HepG2 (cell line): Measurements from ENCODE around the gene TIA1. TPM values are rescaled to one million over a fixed set of nuclear protein-coding genes. Genes with fewer than 3 reads are reported as not detected.

ENCODE experiments used
- ATAC-seq: fragments of 200-7000 bp; cut with Tn5 transposase; 3 replicates; pipeline ENCODE4 v1.9.1; 2020; ENCODE audit warnings: mild to moderate bottlenecking, moderate library complexity
- BruUV-seq: library from RNA; stranded (reverse); fragments of 400-500 nt; replicated peaks from 2 replicates; lab custom pipeline; 2021; lab: Mats Ljungman, UMichigan
- CTCF ChIA-PET: fragments of 300-600 bp; formaldehyde crosslinking; extraction: SDS; loops from one replicate; lab custom pipeline; 2021; ENCODE audit warnings: low total read pairs, inconsistent platforms, low intra/inter-chr PET ratio; lab: Yijun Ruan, JAX
- POLR2A ChIA-PET: fragments of 350-600 bp; sonication (Branson Sonifier 250); formaldehyde crosslinking; loops from one replicate; lab custom pipeline; 2020; ENCODE audit warnings: antibody characterized with exemption, inconsistent platforms; lab: Yijun Ruan, JAX
- DNase-seq: peaks from one replicate; pipeline ENCODE4 v3.0.0-alpha.2; 2015; ENCODE audit warnings: low spot score
- FAIRE-seq: peaks from 3 replicates; lab custom pipeline; 2011; peaks lifted over from hg19 to GRCh38; lab: Jason Lieb, UNC
- H2AFZ ChIP-seq: one replicate; pipeline ENCODE4 v1.6.1; 2011; ENCODE audit warnings: low read length, inconsistent platforms
- H3K27ac ChIP-seq: fragments of 300-600 bp; 3 replicates; pipeline ENCODE4 v1.8.0; 2011; ENCODE audit warnings: mixed run types, mild to moderate bottlenecking, mixed read lengths, low read length, inconsistent platforms; ENCODE audit not compliant: insufficient read depth; ENCODE audit errors: extremely low read length
- H3K27me3 ChIP-seq, 2 experiments: fragments of 200-600 bp in 1 of 2; 2 replicates in 1 of 2; 3 replicates in 1 of 2; pipeline versions ENCODE4 v1.6.0 to v1.8.0; 2011; ENCODE audit warnings: low read length in 2 of 2, mild to moderate bottlenecking in 2 of 2, moderate library complexity in 2 of 2, inconsistent platforms in 1 of 2; ENCODE audit not compliant: insufficient read depth in 2 of 2, control insufficient read depth in 1 of 2
- H3K36me3 ChIP-seq, 2 experiments: fragments of 200-600 bp in 1 of 2; replicated peaks in 1 of 2; 2 replicates in 1 of 2; 3 replicates in 1 of 2; pipeline versions ENCODE4 v1.5.1 to v1.8.0; 2011; ENCODE audit warnings: low read length in 2 of 2, inconsistent platforms in 1 of 2; ENCODE audit not compliant: insufficient read depth in 2 of 2, control insufficient read depth in 1 of 2
- H3K4me1 ChIP-seq: 2 replicates; pipeline ENCODE4 v1.5.1; 2012; ENCODE audit warnings: low read length, inconsistent platforms; ENCODE audit not compliant: insufficient read depth
- H3K4me2 ChIP-seq: 2 replicates; pipeline ENCODE4 v1.6.0; 2011; ENCODE audit warnings: low read depth, low read length, inconsistent platforms
- H3K4me3 ChIP-seq, 3 experiments: fragments of 200-600 bp in 1 of 3; sonication (generic), shearing (Covaris generic) in 1 of 3; replicated peaks in 1 of 3; 2 replicates each; pipeline ENCODE4 v1.5.1; 2011 to 2016; ENCODE audit warnings: low read length in 3 of 3, inconsistent platforms in 2 of 3, low read depth in 2 of 3, mild to moderate bottlenecking in 2 of 3, control low read depth in 1 of 3, mixed read lengths in 1 of 3; ENCODE audit not compliant: insufficient read depth in 1 of 3
- H3K79me2 ChIP-seq: one replicate; pipeline ENCODE4 v1.6.1; 2011; ENCODE audit warnings: low read length, inconsistent platforms; ENCODE audit not compliant: insufficient read depth
- H3K9ac ChIP-seq: 2 replicates; pipeline ENCODE4 v1.6.0; 2011; ENCODE audit warnings: mild to moderate bottlenecking, low read depth, low read length, inconsistent platforms; ENCODE audit not compliant: insufficient read depth
- H3K9me3 ChIP-seq: 2 replicates; pipeline ENCODE4 v1.5.1; 2012; ENCODE audit warnings: mild to moderate bottlenecking, low read length
- H4K20me1 ChIP-seq: 2 replicates; pipeline ENCODE4 v1.6.0; 2011; ENCODE audit warnings: inconsistent platforms, mild to moderate bottlenecking, low read length, moderate library complexity; ENCODE audit not compliant: insufficient read depth
- ELF4 ChIP-seq: sonication (generic); formaldehyde crosslinking; IDR thresholded peaks from 2 replicates; pipeline ENCODE4 v1.5.0; 2020; ENCODE audit warnings: missing genetic modification reagents, mild to moderate bottlenecking, moderate library complexity, borderline replicate concordance
- GMEB2 ChIP-seq: IDR thresholded peaks from 2 replicates; pipeline ENCODE4 v1.6.1; 2016; ENCODE audit warnings: missing biosample characterization, missing genetic modification reagents, low read depth
- KIAA2018 ChIP-seq: sonication (generic); formaldehyde crosslinking; IDR thresholded peaks from 2 replicates; pipeline ENCODE4 v1.5.0; 2020; ENCODE audit warnings: mild to moderate bottlenecking, missing genetic modification reagents, borderline replicate concordance
- PREB ChIP-seq: sonication (generic); formaldehyde crosslinking; IDR thresholded peaks from 2 replicates; pipeline ENCODE4 v1.4.0; 2020; ENCODE audit warnings: missing genetic modification reagents
- ZNF256 ChIP-seq: sonication (generic); formaldehyde crosslinking; conservative IDR thresholded peaks from 2 replicates; pipeline ENCODE4 v1.4.0; 2020; ENCODE audit warnings: missing genetic modification reagents
- ZNF784 ChIP-seq: sonication (generic); formaldehyde crosslinking; IDR thresholded peaks from 2 replicates; pipeline ENCODE4 v1.5.1; 2020; ENCODE audit warnings: missing genetic modification reagents, mild to moderate bottlenecking, borderline replicate concordance
- WGBS: methylation state at CpG from one replicate; pipeline ENCODE4 v1.1.6; 2017; ENCODE audit warnings: low lambda C conversion rate; 5-methylcytosine and 5-hydroxymethylcytosine counted together
- in situ Hi-C: cut with HindIII; loops from 2 replicates; pipeline ENCODE4 v1.10.0; 2017; ENCODE audit warnings: low pct_unique_long_range_greater_than_20kb; ENCODE audit not compliant: extremely low pct_ligation_motif_present
- intact Hi-C: fragments of 100-400 bp; cut with micrococcal nuclease; formaldehyde crosslinking; loops from one replicate; pipeline ENCODE4 v1.10.0; 2022; ENCODE audit not compliant: unreplicated experiment
- polyA plus RNA-seq, 8 experiments: library from polyadenylated mRNA; depleted of rRNA in 3 of 8; stranded (reverse) in 7 of 8; unstranded in 1 of 8; fragments of >200 nt; fragmentation: Illumina TruSeq in 4 of 8; extraction: Trizol in 4 of 8; gene quantifications; 2 replicates each; pipeline versions ENCODE4 v1.2.1 to v1.2.3, GENCODE V29; 2011 to 2016; ENCODE audit warnings: low read depth in 4 of 8, missing spikeins in 1 of 8, mixed read lengths in 1 of 8; ENCODE audit not compliant: insufficient read depth in 1 of 8
- total RNA-seq, 5 experiments: library from RNA; depleted of rRNA; stranded (reverse); fragments of >200 nt; fragmentation: Illumina TruSeq; extraction: Trizol; gene quantifications; 2 replicates each; pipeline ENCODE4 v1.2.3, GENCODE V29; 2016; ENCODE audit warnings: low read depth in 1 of 5

Gene TIA1
- total and polyA plus RNA-seq, 2 of the 13 experiments (the other 11 are each of a cell fraction or from before 2014, with no cell fraction given): 209 to 319 TPM

- DNase-seq (no peak), ATAC-seq (no peak), FAIRE-seq (no peak)
- Histone ChIP-seq H3K9ac (no peak overlapping the region), H3K4me3 (no peak overlapping the region), H3K27me3 (no peaks in the 10 kb centered on the region), H3K4me2 (no peak overlapping the region), H2AFZ (no peak overlapping the region), H3K79me2 (no peaks in the 10 kb centered on the region), H3K27ac (no peak overlapping the region), H4K20me1 (no peaks in the 10 kb centered on the region), H3K4me1 (no peaks in the 10 kb centered on the region), H3K9me3 (no peaks in the 10 kb centered on the region), H3K36me3 (peaks cover 6 to 8% of the 10 kb centered on the region in 2 experiments)
- in situ Hi-C loops (no loop called here), intact Hi-C loops (no loop called here)
- WGBS: 94% methylated on average over 6 of the region's 6 CpGs
- CTCF ChIA-PET: no interaction called here
- BruUV-seq: no TSS peak
- POLR2A ChIA-PET: no interaction called here
- TF ChIP-seq ZNF784 (CRISPR knock-in tag) (no peak), GMEB2 (CRISPR knock-in tag) (no peak), KIAA2018 (no peak), PREB (CRISPR knock-in tag) (no peak), ZNF256 (no peak), ELF4 (CRISPR knock-in tag) (no peak)
Measured at GRCh38 chr2:70160545-70160944, 87.9 kb downstream of the TIA1 start.
